Measurements from ENCODE around the gene APP. TPM values are rescaled to one million over a fixed set of nuclear protein-coding genes. Genes with fewer than 3 reads are reported as not detected.

Gene APP
- total and polyA plus RNA-seq, 12 donors, result 106 to 434 (median 389) TPM

DNA sequence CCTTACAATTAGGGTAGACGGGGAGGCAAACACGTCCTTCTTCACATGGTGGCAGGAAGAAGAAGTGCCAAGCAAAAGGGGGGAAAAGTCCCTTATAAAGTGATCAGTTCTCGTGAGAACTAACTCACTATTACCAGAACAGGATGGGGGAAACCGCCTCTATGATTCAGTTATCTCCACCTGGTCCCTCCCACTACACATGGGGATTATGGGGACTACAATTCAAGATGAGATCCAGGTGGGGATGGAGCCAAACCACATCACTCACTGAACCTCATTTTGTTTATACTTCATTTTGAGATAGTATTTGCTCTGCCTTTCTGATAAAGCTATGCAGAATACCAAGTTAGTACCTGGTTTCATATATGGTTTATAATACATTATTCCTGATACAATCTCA, 26.5 kb downstream of the APP start:
- no peak overlapping the region for H3K27ac ChIP-seq
- ATAC-seq (no peak), DNase-seq (no peak)
- peaks cover 0 to 9% (median 0%) of the 10 kb centered on the region in 9 donors for H3K36me3 ChIP-seq
- H3K4me3 ChIP-seq, result no peak overlapping the region
- H3K4me1 ChIP-seq, result peaks cover 12 to 50% (median 41%) of the 10 kb centered on the region in 9 donors
- no peaks in the 10 kb centered on the region for H3K27me3 ChIP-seq
- H3K9me3 ChIP-seq, result no peaks in the 10 kb centered on the region
- TF ChIP-seq CTCF (IDR thresholded peaks at IDR 0.05), result no peak
- intact Hi-C loops (cut with DNase I), result no loop called here
- WGBS, 2 donors, result 95 to 96% methylated on average over 4 of the region's 4 CpGs

DNA sequence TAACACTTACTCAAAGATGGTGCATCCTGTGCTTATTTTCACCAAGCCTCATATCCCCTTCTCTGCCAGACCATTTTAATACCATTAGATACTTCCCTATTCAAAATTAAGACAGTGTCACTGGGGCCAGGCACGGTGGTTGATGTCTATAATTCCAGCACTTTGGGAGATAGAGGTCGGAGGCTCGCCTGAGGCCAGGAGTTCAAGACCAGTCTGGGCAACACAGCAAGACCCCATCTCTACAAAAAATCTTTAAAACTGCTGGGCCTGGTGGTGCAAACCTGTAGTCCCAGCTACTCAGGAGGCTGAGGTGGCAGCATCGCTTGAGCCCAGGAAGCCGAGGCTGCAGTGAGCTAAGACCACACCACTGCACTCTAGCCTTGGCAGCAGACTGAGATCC, 28.2 kb downstream of the APP start:
- ATAC-seq (no peak), DNase-seq (no peak)
- Histone ChIP-seq H3K4me3 (no peak overlapping the region), H3K9me3 (no peaks in the 10 kb centered on the region), H3K27ac (no peak overlapping the region), H3K36me3 (peaks cover 0 to 9% (median 0%) of the 10 kb centered on the region in 9 donors), H3K27me3 (no peaks in the 10 kb centered on the region), H3K4me1 (peaks cover 2 to 44% (median 31%) of the 10 kb centered on the region in 9 donors)
- 98% methylated on average over 5 of the region's 5 CpGs for WGBS, 2 donors
- TF ChIP-seq CTCF (IDR thresholded peaks at IDR 0.05), result no peak
- intact Hi-C loops (cut with DNase I), result no loop called here

GRCh38 chr21:26140926-26141325, 29.6 kb downstream of the APP start:
- Histone ChIP-seq H3K27me3 (no peaks in the 10 kb centered on the region), H3K27ac (peak overlapping the region in 5 of 10 donors; percentile 4 to 64 (median 13)), H3K36me3 (peaks cover 0 to 9% (median 0%) of the 10 kb centered on the region in 9 donors), H3K9me3 (no peaks in the 10 kb centered on the region), H3K4me1 (peaks cover 2 to 50% (median 35%) of the 10 kb centered on the region in 9 donors), H3K4me3 (no peak overlapping the region)
- ATAC-seq (no peak), DNase-seq (no peak)
- intact Hi-C loops (cut with DNase I), result no loop called here
- no peak for TF ChIP-seq CTCF (IDR thresholded peaks at IDR 0.05)
- 70 to 79% methylated on average over 3 of the region's 3 CpGs for WGBS, 2 donors

- 37 to 44% methylated on average over 6 of the region's 6 CpGs for WGBS, 2 donors
- H3K4me1 ChIP-seq, result peaks cover 2 to 57% (median 41%) of the 10 kb centered on the region in 9 donors
- DNase-seq (peak; percentile 30 to 42), ATAC-seq (peak; percentile 51 to 98 (median 84))
- no peaks in the 10 kb centered on the region for H3K27me3 ChIP-seq
- TF ChIP-seq CTCF (IDR thresholded peaks at IDR 0.05), result no peak
- H3K36me3 ChIP-seq, result peaks cover 0 to 9% (median 0%) of the 10 kb centered on the region in 9 donors
- no peaks in the 10 kb centered on the region for H3K9me3 ChIP-seq
- peak overlapping the region in 4 of 10 donors; percentile 7 to 64 (median 33) for H3K27ac ChIP-seq
- intact Hi-C loops (cut with DNase I), result no loop called here
- H3K4me3 ChIP-seq, result no peak overlapping the region
Observed at GRCh38 chr21:26140164-26140579, 30.4 kb downstream of the APP start.
